NK-92 (cell line): Measurements from ENCODE around the gene DYDC1.
"Not testable (repeated sequence)": the region's sequence is repeated elsewhere in the genome, so short reads cannot be mapped to it uniquely, and the experiment has no call there.

Source experiments
- DNase-seq: peaks from one replicate; lab custom pipeline; 2025; ENCODE audit not compliant: unreplicated experiment; lab: John Stamatoyannopoulos, UW

Gene DYDC1

GRCh38 chr10:80356563-80356988 lies at the start of gene DYDC1, which contains the start of gene DYDC2:
DYDC1 (minus strand) TSS chr10:80356755; CDS start chr10:80352601, 4,154 bp downstream.
DYDC2 (plus strand) TSS chr10:80356781; CDS start chr10:80362444, 5,663 bp downstream.
- DNase-seq = no peak

GRCh38 chr10:80406204-80406603 lies 49.6 kb upstream of the DYDC1 start:
- DNase-seq = no peak

GRCh38 chr10:80405626-80406025 lies 49.1 kb upstream of the DYDC1 start:
- DNase-seq = no peak

GRCh38 chr10:80405035-80405434 lies 48.5 kb upstream of the DYDC1 start:
- DNase-seq = no peak

GRCh38 chr10:80400136-80400804 lies 43.7 kb upstream of the DYDC1 start:
- DNase-seq = no peak

GRCh38 chr10:80397014-80397413 lies 40.5 kb upstream of the DYDC1 start:
- no peak for DNase-seq

GRCh38 chr10:80394358-80394916 lies 37.9 kb upstream of the DYDC1 start:
- DNase-seq = no peak

GRCh38 chr10:80392250-80392649 lies 35.7 kb upstream of the DYDC1 start:
- DNase-seq = no peak

- DNase-seq = no peak
These were observed 34.2 kb upstream of the DYDC1 start for GRCh38 chr10:80390740-80391139.

- DNase-seq = no peak
These were observed 26.4 kb upstream of the DYDC1 start for GRCh38 chr10:80382989-80383388.

GRCh38 chr10:80380185-80380584 lies 23.6 kb upstream of the DYDC1 start:
- DNase-seq = no peak

- no peak for DNase-seq
These were observed 23.1 kb upstream of the DYDC1 start for GRCh38 chr10:80379701-80380100.

GRCh38 chr10:80373502-80373901 lies 16.9 kb upstream of the DYDC1 start:
- DNase-seq = no peak

GRCh38 chr10:80372675-80373074 lies 16.1 kb upstream of the DYDC1 start:
- DNase-seq = no peak

GRCh38 chr10:80371467-80371866 lies 14.9 kb upstream of the DYDC1 start:
- DNase-seq = no peak

- DNase-seq = no peak
These were observed 9.0 kb upstream of the DYDC1 start for GRCh38 chr10:80365510-80365909.

- DNase-seq = no peak
These were observed 3.1 kb upstream of the DYDC1 start for GRCh38 chr10:80359644-80360043.

- not testable (repeated sequence) for DNase-seq
These were observed 2.4 kb upstream of the DYDC1 start for GRCh38 chr10:80358925-80359324.

- no peak for DNase-seq
These were observed 1.2 kb upstream of the DYDC1 start for GRCh38 chr10:80357851-80358125.

- no peak for DNase-seq
These were observed 665 bp upstream of the DYDC1 start for GRCh38 chr10:80356989-80357850.

GRCh38 chr10:80351220-80351619 lies 5.3 kb downstream of the DYDC1 start:
- DNase-seq = no peak

- DNase-seq = no peak
These were observed 6.3 kb downstream of the DYDC1 start for GRCh38 chr10:80350251-80350650.
